ENCODE measurements around the gene LDLRAD4.

DNA sequence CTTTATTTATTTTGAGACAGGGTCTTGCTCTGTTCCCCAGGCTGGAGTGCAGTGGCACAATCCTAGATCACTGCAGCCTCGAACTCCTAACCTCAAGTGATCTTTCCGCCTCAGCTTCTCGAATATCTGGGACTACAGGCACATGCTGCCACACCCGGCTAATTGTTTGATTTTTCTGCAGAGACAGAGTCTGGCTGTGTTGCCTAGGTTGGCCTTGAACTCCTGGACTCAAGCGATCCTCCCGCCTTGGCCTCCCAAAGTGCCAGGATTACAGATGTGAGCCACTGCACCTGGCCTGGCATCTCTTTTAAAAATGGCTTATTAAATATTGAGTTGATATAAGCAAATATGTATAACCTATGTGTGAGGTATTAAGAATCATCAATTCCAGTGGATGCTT, 298.3 kb downstream of the LDLRAD4 start:
- TF ChIP-seq CTCF (conservative IDR thresholded peaks at IDR 0.05; ENCODE audit: low read depth, low read length), result no peak
- TF ChIP-seq EZH2 (IDR thresholded peaks at IDR 0.05; ENCODE audit: borderline replicate concordance, low read depth, low read length, poor library complexity, severe bottlenecking), result no peak

Data from A673 (cell line).